Fibroblast of upper back skin (primary cell): ENCODE measurements around the gene KRT23.

Source experiments
- DNase-seq: peaks from one replicate; pipeline ENCODE4 v3.0.0-alpha.2; 2013

KRT23 gene, protein sequence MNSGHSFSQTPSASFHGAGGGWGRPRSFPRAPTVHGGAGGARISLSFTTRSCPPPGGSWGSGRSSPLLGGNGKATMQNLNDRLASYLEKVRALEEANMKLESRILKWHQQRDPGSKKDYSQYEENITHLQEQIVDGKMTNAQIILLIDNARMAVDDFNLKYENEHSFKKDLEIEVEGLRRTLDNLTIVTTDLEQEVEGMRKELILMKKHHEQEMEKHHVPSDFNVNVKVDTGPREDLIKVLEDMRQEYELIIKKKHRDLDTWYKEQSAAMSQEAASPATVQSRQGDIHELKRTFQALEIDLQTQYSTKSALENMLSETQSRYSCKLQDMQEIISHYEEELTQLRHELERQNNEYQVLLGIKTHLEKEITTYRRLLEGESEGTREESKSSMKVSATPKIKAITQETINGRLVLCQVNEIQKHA

GRCh38 chr17:40937384-40937819, at the start of gene KRT23:
KRT23 (minus strand) TSS chr17:40937646; CDS start chr17:40936603, 1,043 bp downstream.
- no peak for DNase-seq

DNA sequence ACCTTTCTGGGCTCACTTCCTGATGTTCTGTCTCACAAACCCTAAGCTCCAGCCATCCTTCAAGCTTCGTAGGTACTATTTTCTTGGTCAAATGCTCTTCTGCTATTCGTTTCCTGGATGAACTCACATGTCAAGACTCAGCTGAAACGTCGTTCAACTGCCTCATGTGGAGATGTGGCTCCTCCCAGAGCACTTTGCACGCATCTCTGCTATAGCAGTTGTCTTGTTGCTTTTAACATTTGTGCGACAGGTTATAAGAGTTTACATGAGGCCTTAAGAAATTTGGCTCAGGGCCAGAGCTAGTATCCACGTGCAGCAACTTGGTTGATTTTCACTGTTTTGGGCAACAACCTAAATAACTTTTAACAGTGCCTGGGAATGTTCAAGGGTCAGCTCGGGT, 49.5 kb upstream of the KRT23 start:
- DNase-seq, result no peak

GRCh38 chr17:40984226-40984625, 46.8 kb upstream of the KRT23 start, which contains the start of gene KRT40:
KRT40 (minus strand) TSS chr17:40984326; CDS start chr17:40984273, 53 bp downstream.
- no peak for DNase-seq

- no peak for DNase-seq
These were observed 43.7 kb upstream of the KRT23 start for GRCh38 chr17:40981115-40981514.

DNA sequence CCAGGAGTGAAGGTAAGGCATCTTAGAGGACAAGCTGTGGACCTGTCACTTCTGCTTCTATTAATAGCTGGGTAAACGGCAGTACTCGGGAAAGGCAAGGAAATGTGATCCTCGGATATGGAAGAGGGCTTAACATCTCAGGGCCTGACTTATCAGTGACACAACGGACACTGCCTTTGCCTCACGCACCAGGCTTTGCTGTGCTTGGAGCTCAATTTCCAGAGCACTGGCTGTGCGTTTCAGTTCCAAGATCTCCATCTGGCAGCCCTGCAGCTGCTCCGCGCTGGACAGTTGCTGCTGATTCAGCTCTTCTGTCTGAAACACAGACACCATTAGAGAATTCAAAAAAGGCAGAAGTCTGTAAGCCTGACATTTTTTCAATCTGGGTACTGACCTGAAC, 43.1 kb upstream of the KRT23 start:
- DNase-seq, result peak; percentile 58

DNA sequence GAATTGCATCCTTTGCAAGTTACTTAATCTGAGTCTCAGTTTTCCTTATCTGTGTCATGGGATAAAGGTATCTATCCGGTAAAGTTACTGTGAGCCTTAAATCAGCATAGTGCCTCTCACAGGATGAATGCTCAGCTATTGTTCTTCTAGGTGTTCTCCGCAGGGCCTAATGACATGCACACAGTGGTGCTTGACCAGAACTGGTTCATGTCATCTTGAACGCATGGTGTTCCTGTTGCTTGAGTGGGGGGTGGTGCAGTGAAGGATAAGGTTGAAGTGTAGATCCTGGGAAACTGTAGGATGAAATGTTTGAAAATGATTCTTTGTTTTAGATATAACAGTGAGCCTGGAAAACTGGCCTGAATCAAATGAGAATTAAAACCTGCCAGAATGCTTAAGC, 42.7 kb upstream of the KRT23 start:
- no peak for DNase-seq

- no peak for DNase-seq
These were observed 41.2 kb upstream of the KRT23 start for GRCh38 chr17:40978575-40979151.

DNA sequence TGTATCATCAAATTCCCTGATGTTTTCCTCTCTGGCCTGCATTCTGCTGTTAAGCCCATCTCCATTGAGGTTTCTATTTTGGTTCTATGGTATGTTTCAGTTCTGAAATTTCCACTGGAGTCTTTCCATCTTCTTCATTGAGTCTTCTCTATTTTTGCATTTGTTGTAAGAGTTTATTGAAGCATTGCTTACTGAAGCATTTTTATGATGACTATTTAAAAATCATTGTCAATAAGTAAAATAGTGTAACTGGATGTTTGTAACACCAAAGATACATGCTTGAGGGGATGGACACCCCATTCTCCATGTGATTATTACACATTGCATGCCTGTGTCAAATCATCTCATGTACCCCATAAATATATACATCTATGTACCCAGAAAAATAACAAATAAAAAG, 38.1 kb upstream of the KRT23 start:
- DNase-seq, result no peak

DNA sequence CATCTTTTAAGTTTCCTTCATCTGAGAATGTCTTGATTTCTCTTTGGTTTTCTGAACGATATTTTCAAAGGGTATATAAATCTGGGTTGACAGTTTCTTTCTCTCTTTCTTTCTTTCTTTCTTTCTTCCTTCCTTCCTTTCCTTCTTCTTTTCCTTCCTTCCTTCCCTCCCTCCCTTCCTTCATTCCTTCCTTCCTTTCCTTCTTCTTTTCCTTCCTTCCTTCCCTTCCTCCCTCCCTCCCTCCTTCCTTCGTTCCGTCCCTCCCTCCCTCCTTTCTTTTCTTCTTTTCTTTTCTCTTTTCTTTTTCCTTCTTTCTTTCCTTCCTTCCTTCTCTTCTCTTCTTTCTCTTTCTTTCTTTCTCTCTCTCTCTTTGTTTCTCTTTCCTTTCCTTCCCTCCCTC, 36.9 kb upstream of the KRT23 start:
- DNase-seq, result no peak

DNA sequence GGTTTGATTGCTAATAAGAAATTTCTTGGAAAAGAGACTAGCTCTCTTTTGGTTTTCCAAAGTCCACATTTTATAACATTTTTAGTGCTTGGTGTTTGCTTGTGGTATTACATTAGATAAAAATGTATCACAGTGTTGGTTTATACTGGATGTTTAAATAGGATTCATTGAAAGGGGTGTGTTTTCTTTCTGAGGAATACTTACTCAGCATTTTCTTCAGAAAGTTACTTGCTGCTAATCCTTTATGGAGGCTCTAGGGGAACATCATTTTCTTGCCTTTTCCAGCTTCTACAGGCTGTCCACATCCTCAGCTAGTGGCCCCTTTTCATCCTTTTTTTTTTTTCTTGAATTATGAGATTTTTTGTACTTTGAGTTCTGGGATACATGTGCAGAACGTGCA, 30.1 kb upstream of the KRT23 start:
- no peak for DNase-seq

DNA sequence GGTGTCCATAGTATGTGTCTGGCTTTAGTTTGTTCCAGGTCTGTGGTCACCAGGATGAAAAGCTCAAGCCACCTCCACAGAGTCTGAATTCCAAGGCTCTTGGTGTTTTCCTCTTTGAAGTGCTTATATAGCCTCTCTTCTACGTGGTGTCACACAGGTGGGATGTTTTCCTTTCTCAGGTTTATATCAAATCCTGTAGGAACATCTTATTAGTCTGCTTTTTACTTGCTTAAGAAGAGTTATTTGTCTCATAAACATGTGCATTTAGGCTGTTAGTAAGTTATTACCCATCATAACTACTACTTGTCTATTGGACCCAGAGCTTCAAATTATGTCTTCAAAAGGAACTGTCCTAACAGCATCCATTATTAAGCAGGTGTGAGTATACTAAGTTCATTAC, 29.4 kb upstream of the KRT23 start, which contains the start of gene KRT39:
KRT39 (minus strand) TSS at position 101 of the 400 bp plus-strand sequence; CDS start at position 9, 92 bp downstream.
- no peak for DNase-seq

DNA sequence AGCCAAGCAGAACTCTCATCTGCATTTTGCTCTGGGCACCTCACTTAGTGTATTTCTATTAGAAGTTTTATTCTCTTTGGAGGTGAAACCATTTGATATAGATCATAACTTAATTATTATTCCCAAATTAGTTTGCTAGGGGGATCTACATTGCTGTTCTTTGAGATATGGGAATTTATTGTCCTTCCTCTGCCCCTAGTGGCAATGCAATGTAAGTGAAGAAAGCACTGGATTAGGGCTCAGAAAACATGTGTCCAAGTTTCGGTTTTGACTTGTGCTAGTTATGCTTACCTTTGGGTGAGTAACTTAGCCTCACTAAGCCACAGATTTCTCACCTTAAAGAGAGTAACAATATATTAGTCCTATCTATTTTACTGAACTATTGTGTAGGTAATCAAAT, 26.4 kb upstream of the KRT23 start:
- DNase-seq, result no peak

GRCh38 chr17:40962059-40962561, 24.7 kb upstream of the KRT23 start:
- DNase-seq, result no peak

DNA sequence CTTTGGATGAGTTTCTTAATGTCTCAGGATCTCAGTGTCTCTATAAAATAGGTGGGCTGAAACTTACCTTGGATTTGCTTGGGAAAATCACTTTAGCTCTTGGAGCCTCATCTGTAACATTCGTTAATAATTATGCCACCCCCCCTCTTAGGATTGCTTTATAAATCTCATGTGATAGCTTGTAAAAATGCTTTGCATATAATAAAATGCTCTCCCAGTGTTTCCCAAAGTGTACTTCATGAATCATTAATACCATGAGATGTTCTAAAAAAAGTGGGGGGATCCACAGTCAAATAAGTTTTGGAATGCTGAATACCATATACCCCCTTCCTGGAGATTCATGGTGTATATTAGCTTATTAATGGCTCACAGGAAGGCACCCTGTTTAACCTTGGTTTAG, 24.1 kb upstream of the KRT23 start:
- DNase-seq, result no peak

DNA sequence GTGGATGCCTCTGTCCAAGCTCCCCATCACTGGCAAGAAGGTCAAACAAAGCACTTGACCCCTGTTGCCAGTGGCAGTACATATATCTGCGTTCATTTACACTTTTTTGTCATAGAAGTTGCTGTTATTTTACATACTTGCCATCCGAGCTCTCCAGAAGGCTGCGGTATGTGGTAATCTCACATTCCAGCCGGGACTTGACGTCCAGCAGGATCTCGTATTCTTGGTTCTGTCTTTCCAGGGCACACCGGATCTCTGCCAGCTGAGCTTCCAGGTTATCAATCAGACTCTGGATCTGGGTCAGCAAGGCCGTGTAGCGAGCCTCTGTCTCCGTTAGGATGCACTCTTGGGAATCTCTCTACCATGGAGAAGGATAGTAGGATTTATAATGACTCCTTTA, 22.7 kb upstream of the KRT23 start:
- DNase-seq, result no peak

DNA sequence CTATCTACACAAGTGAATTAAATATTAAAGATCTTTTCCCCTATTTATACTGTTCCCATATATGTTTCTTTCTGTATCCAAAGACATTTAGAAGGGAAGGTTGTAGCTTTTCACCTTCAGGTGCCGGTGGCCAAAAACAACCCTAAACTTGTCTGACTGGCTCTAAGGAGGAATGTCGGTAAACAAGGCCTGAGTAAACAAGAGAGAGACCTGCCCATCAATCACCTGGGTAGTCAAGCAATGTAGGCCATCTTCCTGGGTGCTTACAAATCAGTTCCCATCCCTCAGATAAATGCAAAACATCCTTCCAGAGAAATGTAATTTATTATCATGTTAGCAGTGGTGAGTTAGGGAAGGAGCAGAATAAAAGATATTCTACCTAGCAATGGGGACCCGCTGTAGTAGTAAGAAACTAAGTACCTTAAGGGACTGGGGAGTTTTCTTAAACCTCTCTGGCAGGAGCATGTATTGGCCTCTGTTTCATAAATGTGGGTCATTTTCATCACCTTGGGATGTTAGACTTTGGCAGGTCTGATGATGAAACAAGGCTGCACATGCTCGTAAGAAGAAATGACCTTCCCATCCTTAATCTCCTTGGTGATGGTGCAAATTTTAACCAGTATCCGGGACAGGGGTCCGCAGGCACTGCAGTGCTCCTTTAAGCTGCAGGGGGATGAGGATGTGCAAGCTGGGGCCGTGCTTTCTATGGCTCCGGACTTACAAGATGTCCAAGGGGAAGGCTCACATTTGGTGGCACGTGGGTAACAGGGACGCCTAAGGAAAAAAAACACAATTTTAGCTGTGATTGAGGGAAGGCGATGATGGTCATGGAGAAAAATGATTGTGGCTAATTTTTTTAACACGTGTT, 20.9 kb upstream of the KRT23 start:
- no peak for DNase-seq

- DNase-seq, result peak; percentile 98
These were observed 19.2 kb upstream of the KRT23 start for GRCh38 chr17:40956401-40957254.

GRCh38 chr17:40953881-40954280, 16.4 kb upstream of the KRT23 start:
- peak; percentile 85 for DNase-seq

GRCh38 chr17:40952661-40953060, 15.2 kb upstream of the KRT23 start:
- DNase-seq, result peak; percentile 86

GRCh38 chr17:40952154-40952553, 14.7 kb upstream of the KRT23 start:
- DNase-seq, result no peak

- DNase-seq, result no peak
These were observed 13.7 kb upstream of the KRT23 start for GRCh38 chr17:40951011-40951622.

GRCh38 chr17:40950176-40950575, 12.7 kb upstream of the KRT23 start:
- DNase-seq, result no peak
